ENCODE measurements around the gene STK38L.

The STK38L gene

DNA sequence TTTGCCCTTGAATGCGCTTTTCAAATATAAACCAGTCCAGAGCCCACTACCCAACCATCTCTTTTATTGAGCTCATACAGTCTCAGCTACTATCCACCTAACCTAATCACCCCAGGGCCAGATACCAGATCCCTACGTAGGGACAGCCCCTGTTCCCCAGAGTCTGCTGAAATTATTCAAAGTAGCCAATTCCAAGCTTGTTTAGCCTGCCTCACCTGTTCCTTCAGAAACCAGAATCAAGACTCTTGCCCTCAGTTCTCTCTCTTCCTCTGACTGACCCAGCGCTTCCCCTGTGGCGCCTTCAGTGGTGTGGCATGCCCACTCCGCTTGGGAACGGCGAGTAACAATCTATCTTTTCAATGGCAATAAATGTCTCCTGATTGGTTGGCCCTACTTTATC is 107.4 kb downstream of the STK38L start:
- DNase-seq (ENCODE audit: low spot score), result no peak

DNA sequence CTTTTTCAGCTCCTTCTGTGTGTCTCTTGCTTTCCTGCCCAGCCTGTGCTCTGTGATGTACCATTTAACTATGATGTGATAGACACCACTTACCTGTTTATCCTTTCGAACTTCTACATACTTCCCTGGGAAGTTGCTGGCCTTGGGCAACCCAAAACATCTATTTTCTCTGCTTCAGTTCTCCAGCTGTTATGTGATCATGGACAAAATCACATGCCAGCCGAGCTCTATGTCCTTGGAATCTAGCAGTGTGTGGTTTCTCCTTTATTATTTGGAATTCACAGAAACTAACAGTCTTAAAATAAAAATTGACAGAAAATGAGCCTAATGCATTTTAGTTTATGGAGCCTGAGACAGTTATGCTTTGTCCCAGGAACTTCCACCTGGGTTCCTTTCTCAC is 111.4 kb downstream of the STK38L start:
- no peak for DNase-seq (ENCODE audit: low spot score)

DNA sequence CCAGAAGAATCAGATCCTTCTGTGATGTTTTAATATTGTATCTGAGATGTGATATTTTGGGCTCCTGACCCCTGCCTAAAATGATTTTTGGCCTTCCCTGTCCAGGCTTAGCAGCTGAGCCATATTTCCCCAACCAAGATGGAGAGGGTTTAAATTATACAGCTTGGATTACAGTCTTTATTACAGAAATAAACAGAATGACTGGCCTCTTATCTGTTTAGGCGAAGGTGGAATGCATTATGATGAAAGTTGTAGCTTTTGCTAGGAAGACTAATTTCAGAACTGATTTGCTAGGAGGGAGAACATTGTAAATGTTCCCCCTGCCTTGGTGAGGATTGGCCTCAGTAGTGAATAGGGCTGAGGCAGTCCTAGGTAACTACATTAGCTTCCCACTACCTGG is 111.9 kb downstream of the STK38L start:
- no peak for DNase-seq (ENCODE audit: low spot score)

DNA sequence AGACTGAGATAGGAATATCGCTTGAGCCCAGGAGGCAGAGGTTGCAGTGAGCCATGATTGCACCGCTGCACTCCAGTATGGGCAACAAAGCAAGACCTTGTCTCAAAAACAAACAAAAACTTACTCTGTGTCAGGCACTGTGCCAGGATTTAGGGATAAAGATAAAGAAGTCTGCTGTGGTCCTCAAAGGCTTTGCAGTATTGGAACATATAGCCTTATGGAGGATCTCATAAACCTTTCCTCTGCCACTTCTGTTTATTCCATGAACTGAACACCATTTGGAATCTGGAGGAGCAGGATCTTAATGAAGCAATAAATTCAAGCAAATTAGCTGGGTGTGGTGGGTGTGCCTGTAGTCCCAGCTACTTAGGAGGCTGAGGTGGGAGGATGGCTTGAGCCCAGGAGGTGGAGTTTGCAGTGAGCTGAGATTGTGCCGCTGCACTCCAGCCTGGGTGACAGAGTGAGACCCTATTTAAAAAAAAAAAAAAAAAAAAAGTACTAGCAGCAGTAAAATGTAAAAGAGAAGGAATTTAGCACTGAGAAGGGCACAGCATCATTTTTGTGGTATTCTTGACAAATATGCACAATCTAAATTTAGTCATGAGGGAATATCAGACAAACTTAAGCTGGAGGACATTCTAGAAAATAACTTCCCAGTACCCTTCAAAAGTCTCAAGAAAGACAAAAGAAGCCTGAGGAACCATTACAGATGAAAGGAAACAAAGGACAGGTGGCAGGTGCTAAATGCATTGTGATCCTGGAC is 115.7 kb downstream of the STK38L start:
- no peak for DNase-seq (ENCODE audit: low spot score)

DNA sequence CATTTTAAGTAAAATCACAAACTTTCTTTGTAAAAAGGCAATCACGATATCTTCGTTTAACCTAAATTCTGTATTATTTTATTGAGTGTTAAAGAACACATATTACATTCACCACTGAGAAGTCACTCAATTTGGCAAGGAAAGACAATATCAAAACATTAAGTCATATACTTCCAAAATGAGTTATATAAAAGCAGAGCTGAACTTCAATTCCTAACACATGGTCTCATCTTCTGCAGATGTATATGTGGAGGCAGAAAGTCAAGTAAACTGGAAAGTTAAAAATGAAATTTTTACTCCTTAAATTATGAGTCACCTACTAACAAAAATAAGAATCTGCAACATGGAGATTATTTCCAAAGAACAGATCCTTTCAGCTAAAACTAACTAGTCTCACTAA is 117.3 kb downstream of the STK38L start:
- no peak for DNase-seq (ENCODE audit: low spot score)

DNA sequence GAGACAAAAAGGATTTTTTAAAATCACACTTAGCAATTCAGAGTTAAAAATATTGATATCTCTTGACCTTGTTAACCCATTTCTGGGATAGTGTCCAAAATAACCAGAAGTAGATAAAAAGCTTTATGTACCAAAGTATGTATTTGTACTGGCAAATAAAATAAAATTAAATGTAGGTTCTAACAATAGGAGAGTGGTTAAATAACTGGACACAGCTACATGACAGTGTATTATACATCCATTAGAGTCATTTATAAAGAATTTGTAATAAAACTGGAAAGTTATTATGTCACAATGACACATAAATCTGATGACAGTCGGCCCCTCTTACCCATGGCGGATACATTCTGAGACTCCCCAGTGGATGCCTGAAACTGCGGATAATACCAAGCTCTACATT is 122.5 kb downstream of the STK38L start:
- DNase-seq (ENCODE audit: low spot score), result peak; percentile 40

DNA sequence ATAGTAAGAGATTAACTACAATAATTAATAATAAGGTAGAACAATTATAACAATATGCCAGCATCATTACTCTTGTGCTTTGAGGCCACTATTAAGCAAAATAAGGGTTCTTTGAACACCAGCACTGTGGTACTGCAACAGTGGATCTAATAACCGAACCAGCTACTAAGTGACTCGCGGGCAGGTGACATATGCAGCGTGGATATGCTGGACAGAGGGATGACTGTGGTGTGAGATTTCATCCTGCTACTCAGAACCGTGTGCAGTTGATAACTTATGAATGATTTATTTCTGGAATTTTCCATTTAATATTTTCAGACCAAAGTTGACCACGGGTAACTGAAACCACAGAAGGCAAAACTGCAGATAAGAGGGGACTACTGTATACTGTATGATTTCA is 123.0 kb downstream of the STK38L start:
- DNase-seq (ENCODE audit: low spot score), result peak; percentile 26
